IMR-90 (cell line): Measurements from ENCODE around the gene RIMS3. TPM values are rescaled to one million over a fixed set of nuclear protein-coding genes. Genes with fewer than 3 reads are reported as not detected.

Experiments used
- ATAC-seq: fragments of 200-7000 bp; cut with Tn5 transposase; 2 replicates; pipeline ENCODE4 v1.9.1; 2020; ENCODE audit warnings: low read depth, mild to moderate bottlenecking, moderate library complexity
- BruUV-seq: library from RNA; stranded (reverse); fragments of 400-500 nt; replicated peaks from 2 replicates; lab custom pipeline; 2021; lab: Mats Ljungman, UMichigan
- CTCF ChIA-PET: fragments of 300-600 bp; formaldehyde crosslinking; extraction: SDS; loops from one replicate; lab custom pipeline; 2021; ENCODE audit warnings: antibody characterized with exemption; lab: Yijun Ruan, JAX
- POLR2A ChIA-PET: fragments of 300-600 bp; sonication (Branson Sonifier 250); formaldehyde crosslinking; loops from one replicate; lab custom pipeline; 2022; ENCODE audit warnings: antibody characterized with exemption; ENCODE audit not compliant: unreplicated experiment; lab: Charles Lee
- DNase-seq: peaks from one replicate; pipeline ENCODE4 v3.0.0; 2013
- H2AFZ ChIP-seq: replicated peaks from 2 replicates; pipeline ENCODE3; 2013; ENCODE audit warnings: low read length, mild to moderate bottlenecking; ENCODE audit not compliant: poor library complexity
- H2AK5ac ChIP-seq: 2 replicates; pipeline ENCODE4 v1.6.1; 2013; ENCODE audit warnings: low read depth, low read length, inconsistent platforms
- H2AK9ac ChIP-seq: replicated peaks from 2 replicates; pipeline ENCODE3; 2013; ENCODE audit warnings: mild to moderate bottlenecking, low read depth, low read length, moderate library complexity; ENCODE audit not compliant: poor library complexity
- H2BK120ac ChIP-seq: 2 replicates; pipeline ENCODE4 v1.6.1; 2013; ENCODE audit warnings: low read depth, low read length, inconsistent platforms
- H2BK15ac ChIP-seq: 3 replicates; pipeline ENCODE4 v1.6.1; 2013; ENCODE audit warnings: low read depth, low read length, inconsistent platforms
- H2BK20ac ChIP-seq: 2 replicates; pipeline ENCODE4 v1.6.1; 2013; ENCODE audit warnings: low read depth, mild to moderate bottlenecking, inconsistent platforms, low read length, moderate library complexity
- H2BK5ac ChIP-seq: 2 replicates; pipeline ENCODE4 v1.6.1; 2013; ENCODE audit warnings: mild to moderate bottlenecking, low read depth, low read length, inconsistent platforms; ENCODE audit not compliant: poor library complexity, severe bottlenecking
- H3K14ac ChIP-seq: replicated peaks from 2 replicates; pipeline ENCODE4 v1.6.1; 2013; ENCODE audit warnings: low read depth, low read length, inconsistent platforms
- H3K18ac ChIP-seq: 2 replicates; pipeline ENCODE4 v1.6.1; 2013; ENCODE audit warnings: low read depth, low read length, control low read depth
- H3K23ac ChIP-seq: 2 replicates; pipeline ENCODE4 v1.6.1; 2013; ENCODE audit warnings: low read depth, low read length, inconsistent platforms
- H3K27ac ChIP-seq: 2 replicates; pipeline ENCODE4 v1.5.1; 2013; ENCODE audit warnings: mild to moderate bottlenecking, control low read depth, low read length; ENCODE audit not compliant: insufficient read depth
- H3K27me3 ChIP-seq: 2 replicates; pipeline ENCODE4 v1.6.1; 2013; ENCODE audit warnings: low read length; ENCODE audit not compliant: control insufficient read depth, insufficient read depth
- H3K36me3 ChIP-seq: 2 replicates; pipeline ENCODE4 v1.6.1; 2013; ENCODE audit warnings: low read length, mixed read lengths; ENCODE audit not compliant: control insufficient read depth, insufficient read depth
- H3K4ac ChIP-seq: 2 replicates; pipeline ENCODE4 v1.6.1; 2013; ENCODE audit warnings: low read depth, low read length, inconsistent platforms
- H3K4me1 ChIP-seq: 2 replicates; pipeline ENCODE4 v1.6.1; 2013; ENCODE audit warnings: low read length, mixed read lengths; ENCODE audit not compliant: control insufficient read depth, insufficient read depth
- H3K4me2 ChIP-seq: 2 replicates; pipeline ENCODE4 v1.6.1; 2013; ENCODE audit warnings: low read depth, mild to moderate bottlenecking, control low read depth, low read length, moderate library complexity
- H3K4me3 ChIP-seq: 2 replicates; pipeline ENCODE4 v1.5.1; 2013; ENCODE audit warnings: low read depth, mild to moderate bottlenecking, control low read depth, low read length, moderate library complexity; ENCODE audit not compliant: insufficient read depth
- H3K56ac ChIP-seq: 2 replicates; pipeline ENCODE4 v1.6.1; 2013; ENCODE audit warnings: low read length, inconsistent platforms; ENCODE audit not compliant: insufficient read depth; ENCODE audit errors: extremely low read depth
- H3K79me1 ChIP-seq, 2 experiments: 2 replicates each; pipeline ENCODE4 v1.6.1; 2013; ENCODE audit warnings: low read length in 2 of 2, inconsistent platforms in 1 of 2, low read depth in 1 of 2
- H3K9ac ChIP-seq: 2 replicates; pipeline ENCODE4 v1.6.1; 2013; ENCODE audit warnings: low read depth, low read length, control low read depth
- H3K9me1 ChIP-seq: 2 replicates; pipeline ENCODE4 v1.6.1; 2013; ENCODE audit warnings: low read length, inconsistent platforms; ENCODE audit not compliant: insufficient read depth
- H3K9me3 ChIP-seq: 2 replicates; pipeline ENCODE4 v1.6.1; 2013; ENCODE audit warnings: low read length; ENCODE audit not compliant: control insufficient read depth, insufficient read depth
- H4K20me1 ChIP-seq: 2 replicates; pipeline ENCODE4 v1.6.1; 2013; ENCODE audit warnings: low read length, inconsistent platforms; ENCODE audit not compliant: insufficient read depth
- H4K5ac ChIP-seq: 2 replicates; pipeline ENCODE4 v1.6.1; 2013; ENCODE audit warnings: mild to moderate bottlenecking, low read depth, low read length, control low read depth
- H4K8ac ChIP-seq, 2 experiments: 2 replicates each; pipeline ENCODE4 v1.6.1; 2013; ENCODE audit warnings: low read depth in 2 of 2, low read length in 2 of 2, control low read depth in 1 of 2, inconsistent platforms in 1 of 2
- H4K91ac ChIP-seq: 2 replicates; pipeline ENCODE4 v1.6.1; 2013; ENCODE audit warnings: low read depth, low read length, inconsistent platforms; ENCODE audit not compliant: insufficient read depth
- CEBPB ChIP-seq: IDR thresholded peaks from 2 replicates; pipeline ENCODE4 v1.6.1; 2012; ENCODE audit warnings: low read depth, low read length, improper control_type of control experiment
- CHD1 ChIP-seq: IDR thresholded peaks from 2 replicates; pipeline ENCODE4 v1.6.1; 2012; ENCODE audit warnings: low read depth, low read length, improper control_type of control experiment
- MAFK ChIP-seq: IDR thresholded peaks from 2 replicates; pipeline ENCODE4 v1.6.1; 2012; ENCODE audit warnings: low read depth, low read length, improper control_type of control experiment
- NFE2L2 ChIP-seq: fragments of 150-350 bp; IDR thresholded peaks from 2 replicates; pipeline ENCODE4 v1.6.1; 2016; ENCODE audit warnings: low read depth, mild to moderate bottlenecking, low read length
- POLR2A ChIP-seq: IDR thresholded peaks from 2 replicates; pipeline ENCODE4 v1.6.1; 2012; ENCODE audit warnings: mild to moderate bottlenecking, low read depth, low read length
- RAD21 ChIP-seq: IDR thresholded peaks from 2 replicates; pipeline ENCODE4 v1.6.1; 2012; ENCODE audit warnings: low read length, improper control_type of control experiment
- RCOR1 ChIP-seq: IDR thresholded peaks from 2 replicates; pipeline ENCODE4 v1.6.1; 2012; ENCODE audit warnings: mild to moderate bottlenecking, low read length, improper control_type of control experiment; ENCODE audit not compliant: insufficient replicate concordance
- RFX5 ChIP-seq: IDR thresholded peaks from 2 replicates; pipeline ENCODE4 v1.8.0; 2012; ENCODE audit warnings: low read depth, mild to moderate bottlenecking, low read length, moderate library complexity
- WGBS, 2 experiments: methylation state at CpG; one replicate each; pipeline versions ENCODE4 v1.1.5 to v1.1.7; 2013; ENCODE audit warnings: missing lambda C conversion rate in 2 of 2; ENCODE audit not compliant: insufficient read length in 1 of 2; ENCODE audit errors: extremely low coverage in 2 of 2; 5-methylcytosine and 5-hydroxymethylcytosine counted together
- dilution Hi-C: fragments of 300-500 bp; cut with HindIII; formaldehyde crosslinking; loops from one replicate; pipeline ENCODE4 v1.14.3; 2018; ENCODE audit warnings: low sequenced_read_pairs; ENCODE audit not compliant: unreplicated experiment
- in situ Hi-C: fragments of 300-500 bp; cut with MboI; formaldehyde crosslinking; loops from 3 replicates; pipeline ENCODE4 v1.14.3; 2019; ENCODE audit warnings: low sequenced_read_pairs, inconsistent platforms, mixed read lengths
- intact Hi-C: fragments of 100-400 bp; cut with micrococcal nuclease; formaldehyde crosslinking; loops from 2 replicates; pipeline ENCODE4 v1.10.0; 2022
- polyA plus RNA-seq, 3 experiments: library from polyadenylated mRNA; depleted of rRNA; stranded (reverse); fragments of >200 nt; gene quantifications; 2 replicates each; pipeline ENCODE4 v1.2.3, GENCODE V29; 2012; ENCODE audit warnings: low replicate concordance in 1 of 3
- total RNA-seq: library from RNA; depleted of rRNA; stranded (reverse); fragments of >200 nt; gene quantifications from 2 replicates; pipeline ENCODE4 v1.2.3, GENCODE V29; 2012
- TF ChIP-seq, protein P1 (sequence below): conservative IDR thresholded peaks from 2 replicates; pipeline ENCODE4 v1.5.1; 2012; ENCODE audit warnings: mild to moderate bottlenecking, low read depth, low read length, improper control_type of control experiment

The RIMS3 gene
- total and polyA plus RNA-seq, 2 of the 4 experiments (the other 2 are of a cell fraction), result 0.10 to 0.36 TPM

DNA sequence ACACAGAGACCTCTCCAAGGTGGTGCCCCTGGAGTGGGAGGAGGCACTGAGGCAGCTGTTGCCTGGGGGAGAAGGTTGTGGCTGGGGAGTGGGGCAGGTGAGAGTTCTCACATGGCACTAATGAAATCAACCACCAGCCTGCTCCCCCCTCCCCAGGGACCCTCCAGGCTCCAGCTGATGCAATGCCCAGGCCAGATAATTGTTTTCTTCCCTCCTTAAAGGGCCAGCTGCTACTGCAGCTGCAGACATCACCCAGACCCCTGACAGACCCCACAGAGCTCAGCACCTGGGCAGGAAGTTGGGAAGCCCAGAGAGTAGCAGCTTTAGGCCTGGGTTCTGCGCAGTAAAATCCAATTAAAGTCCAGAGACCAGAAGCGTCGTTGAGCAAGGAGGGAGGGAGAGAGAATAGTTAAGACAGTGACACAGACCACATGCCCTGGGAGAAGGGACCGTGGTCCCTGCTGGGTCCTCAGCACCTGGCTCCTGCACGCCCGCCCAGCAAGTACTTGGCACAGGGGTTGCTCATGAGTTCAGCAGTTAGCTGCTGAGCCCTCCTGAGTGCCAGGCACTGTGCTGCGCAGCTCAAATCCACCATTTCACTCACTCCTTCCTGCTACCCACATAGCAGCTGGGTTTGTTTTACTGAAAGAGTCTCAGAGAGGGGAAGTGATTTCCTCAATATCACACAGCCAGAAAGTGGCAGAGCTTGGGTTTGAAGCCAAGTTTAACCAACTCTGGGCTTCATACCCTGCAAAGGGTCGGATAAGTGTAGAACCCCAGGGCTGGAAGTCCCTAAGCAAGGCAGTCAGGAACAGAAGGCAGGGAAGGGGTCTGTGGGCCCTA, 1.9 kb downstream of the RIMS3 start (continued):
- TF ChIP-seq RAD21, result no peak

DNA sequence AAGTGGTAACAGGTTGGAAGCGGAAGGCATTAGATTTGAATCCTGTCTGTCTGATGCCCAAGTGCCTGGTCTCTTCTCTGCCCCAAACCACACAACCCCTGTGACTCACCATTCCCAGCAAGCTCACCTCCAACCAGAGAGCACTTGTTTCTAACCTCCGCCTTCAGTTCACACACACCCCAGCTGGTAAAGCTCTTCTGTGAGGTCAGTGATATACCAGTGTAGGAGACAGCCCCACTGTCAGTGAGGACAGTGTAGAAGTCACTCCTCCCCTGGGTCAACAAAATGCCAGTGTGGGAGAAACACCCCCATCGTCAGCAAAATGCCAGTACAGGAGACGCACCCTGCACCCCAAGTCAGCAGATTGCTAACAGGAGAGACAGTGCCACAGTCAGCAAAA, 2.6 kb downstream of the RIMS3 start:
- in situ Hi-C loops, result no loop called here

More for the DNA sequence above, 2.6 kb downstream of the RIMS3 start:
- Histone ChIP-seq H3K9me1 (no peaks in the 10 kb centered on the region; the same call in 1 of the 2 replicates), H4K20me1 (no peaks in the 10 kb centered on the region), H3K4me1 (no peaks in the 10 kb centered on the region; the same call in 1 of the 2 replicates), H2BK5ac (no peak overlapping the region), H4K91ac (no peak overlapping the region), H3K4me2 (no peak overlapping the region), H2BK20ac (no peak overlapping the region), H3K4ac (no peak overlapping the region), H3K36me3 (no peaks in the 10 kb centered on the region), H3K27me3 (peaks cover 39% of the 10 kb centered on the region), H3K9me3 (peaks cover 3% of the 10 kb centered on the region; the same call in 1 of the 2 replicates), H3K27ac (no peak overlapping the region), H4K5ac (no peak overlapping the region), H2AK9ac (no peak overlapping the region), H3K9ac (no peak overlapping the region), H2BK15ac (no peak overlapping the region), H3K4me3 (no peak overlapping the region), H2AFZ (no peak overlapping the region), H3K14ac (no peak overlapping the region), H2AK5ac (no peak overlapping the region), H4K8ac (no peak overlapping the region), H3K23ac (no peak overlapping the region), H3K79me1 (no peaks in the 10 kb centered on the region), H3K18ac (no peak overlapping the region), H2BK120ac (no peak overlapping the region), H3K56ac (no peak overlapping the region)
- intact Hi-C loops (loop anchor here (10.0 kb wide), 1 partner anchor 128 kb away; the partner anchor contains the start of gene ZNF684), dilution Hi-C loops (no loop called here)
- TF ChIP-seq RAD21, result no peak
- no peak for TF ChIP-seq NFE2L2
- TF ChIP-seq RFX5, result no peak
- TF ChIP-seq POLR2A, result no peak
- no peak for TF ChIP-seq CHD1
- TF ChIP-seq, protein P1, sequence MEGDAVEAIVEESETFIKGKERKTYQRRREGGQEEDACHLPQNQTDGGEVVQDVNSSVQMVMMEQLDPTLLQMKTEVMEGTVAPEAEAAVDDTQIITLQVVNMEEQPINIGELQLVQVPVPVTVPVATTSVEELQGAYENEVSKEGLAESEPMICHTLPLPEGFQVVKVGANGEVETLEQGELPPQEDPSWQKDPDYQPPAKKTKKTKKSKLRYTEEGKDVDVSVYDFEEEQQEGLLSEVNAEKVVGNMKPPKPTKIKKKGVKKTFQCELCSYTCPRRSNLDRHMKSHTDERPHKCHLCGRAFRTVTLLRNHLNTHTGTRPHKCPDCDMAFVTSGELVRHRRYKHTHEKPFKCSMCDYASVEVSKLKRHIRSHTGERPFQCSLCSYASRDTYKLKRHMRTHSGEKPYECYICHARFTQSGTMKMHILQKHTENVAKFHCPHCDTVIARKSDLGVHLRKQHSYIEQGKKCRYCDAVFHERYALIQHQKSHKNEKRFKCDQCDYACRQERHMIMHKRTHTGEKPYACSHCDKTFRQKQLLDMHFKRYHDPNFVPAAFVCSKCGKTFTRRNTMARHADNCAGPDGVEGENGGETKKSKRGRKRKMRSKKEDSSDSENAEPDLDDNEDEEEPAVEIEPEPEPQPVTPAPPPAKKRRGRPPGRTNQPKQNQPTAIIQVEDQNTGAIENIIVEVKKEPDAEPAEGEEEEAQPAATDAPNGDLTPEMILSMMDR, result no peak
- TF ChIP-seq RCOR1, result no peak
- no peak for TF ChIP-seq MAFK
- TF ChIP-seq CEBPB, result no peak
- BruUV-seq, result no TSS peak
- no CpG with 5 or more reads among the region's 4 CpGs for WGBS, 2 experiments
- no peak for ATAC-seq
- ChIA-PET POLR2A (no interaction called here), CTCF (no interaction called here)
- peak; percentile 5 for DNase-seq
